HepG2 (cell line): ENCODE data around the gene DSCAML1. TPM values are rescaled to one million over a fixed set of nuclear protein-coding genes. Genes with fewer than 3 reads are reported as not detected.

Experiments
- ATAC-seq: fragments of 200-7000 bp; cut with Tn5 transposase; 3 replicates; pipeline ENCODE4 v1.9.1; 2020; ENCODE audit warnings: mild to moderate bottlenecking, moderate library complexity
- BruUV-seq: library from RNA; stranded (reverse); fragments of 400-500 nt; replicated peaks from 2 replicates; lab custom pipeline; 2021; lab: Mats Ljungman, UMichigan
- CTCF ChIA-PET: fragments of 300-600 bp; formaldehyde crosslinking; extraction: SDS; loops from one replicate; lab custom pipeline; 2021; ENCODE audit warnings: low total read pairs, inconsistent platforms, low intra/inter-chr PET ratio; lab: Yijun Ruan, JAX
- POLR2A ChIA-PET: fragments of 350-600 bp; sonication (Branson Sonifier 250); formaldehyde crosslinking; loops from one replicate; lab custom pipeline; 2020; ENCODE audit warnings: antibody characterized with exemption, inconsistent platforms; lab: Yijun Ruan, JAX
- DNase-seq: peaks from one replicate; pipeline ENCODE4 v3.0.0-alpha.2; 2015; ENCODE audit warnings: low spot score
- FAIRE-seq: peaks from 3 replicates; lab custom pipeline; 2011; peaks lifted over from hg19 to GRCh38; lab: Jason Lieb, UNC
- H2AFZ ChIP-seq: one replicate; pipeline ENCODE4 v1.6.1; 2011; ENCODE audit warnings: low read length, inconsistent platforms
- H3K27ac ChIP-seq: fragments of 300-600 bp; 3 replicates; pipeline ENCODE4 v1.8.0; 2011; ENCODE audit warnings: mixed run types, mild to moderate bottlenecking, mixed read lengths, low read length, inconsistent platforms; ENCODE audit not compliant: insufficient read depth; ENCODE audit errors: extremely low read length
- H3K27me3 ChIP-seq, 2 experiments: fragments of 200-600 bp in 1 of 2; 2 replicates in 1 of 2; 3 replicates in 1 of 2; pipeline versions ENCODE4 v1.6.0 to v1.8.0; 2011; ENCODE audit warnings: low read length in 2 of 2, mild to moderate bottlenecking in 2 of 2, moderate library complexity in 2 of 2, inconsistent platforms in 1 of 2; ENCODE audit not compliant: insufficient read depth in 2 of 2, control insufficient read depth in 1 of 2
- H3K36me3 ChIP-seq, 2 experiments: fragments of 200-600 bp in 1 of 2; replicated peaks in 1 of 2; 2 replicates in 1 of 2; 3 replicates in 1 of 2; pipeline versions ENCODE4 v1.5.1 to v1.8.0; 2011; ENCODE audit warnings: low read length in 2 of 2, inconsistent platforms in 1 of 2; ENCODE audit not compliant: insufficient read depth in 2 of 2, control insufficient read depth in 1 of 2
- H3K4me1 ChIP-seq: 2 replicates; pipeline ENCODE4 v1.5.1; 2012; ENCODE audit warnings: low read length, inconsistent platforms; ENCODE audit not compliant: insufficient read depth
- H3K4me2 ChIP-seq: 2 replicates; pipeline ENCODE4 v1.6.0; 2011; ENCODE audit warnings: low read depth, low read length, inconsistent platforms
- H3K4me3 ChIP-seq, 3 experiments: fragments of 200-600 bp in 1 of 3; sonication (generic), shearing (Covaris generic) in 1 of 3; replicated peaks in 1 of 3; 2 replicates each; pipeline ENCODE4 v1.5.1; 2011 to 2016; ENCODE audit warnings: low read length in 3 of 3, inconsistent platforms in 2 of 3, low read depth in 2 of 3, mild to moderate bottlenecking in 2 of 3, control low read depth in 1 of 3, mixed read lengths in 1 of 3; ENCODE audit not compliant: insufficient read depth in 1 of 3
- H3K79me2 ChIP-seq: one replicate; pipeline ENCODE4 v1.6.1; 2011; ENCODE audit warnings: low read length, inconsistent platforms; ENCODE audit not compliant: insufficient read depth
- H3K9ac ChIP-seq: 2 replicates; pipeline ENCODE4 v1.6.0; 2011; ENCODE audit warnings: mild to moderate bottlenecking, low read depth, low read length, inconsistent platforms; ENCODE audit not compliant: insufficient read depth
- H3K9me3 ChIP-seq: 2 replicates; pipeline ENCODE4 v1.5.1; 2012; ENCODE audit warnings: mild to moderate bottlenecking, low read length
- H4K20me1 ChIP-seq: 2 replicates; pipeline ENCODE4 v1.6.0; 2011; ENCODE audit warnings: inconsistent platforms, mild to moderate bottlenecking, low read length, moderate library complexity; ENCODE audit not compliant: insufficient read depth
- FOSL1 ChIP-seq: sonication (generic); formaldehyde crosslinking; IDR thresholded peaks from 2 replicates; pipeline ENCODE4 v1.9.0; 2021; ENCODE audit warnings: missing genetic modification reagents, borderline replicate concordance
- ZNF280D ChIP-seq: sonication (generic); formaldehyde crosslinking; IDR thresholded peaks from 2 replicates; pipeline ENCODE4 v1.5.1; 2020; ENCODE audit warnings: mild to moderate bottlenecking, missing genetic modification reagents
- ZSCAN21 ChIP-seq: sonication (generic); formaldehyde crosslinking; IDR thresholded peaks from 2 replicates; pipeline ENCODE4 v1.8.0; 2022; ENCODE audit warnings: mild to moderate bottlenecking, missing genetic modification reagents, moderate library complexity, borderline replicate concordance
- WGBS: methylation state at CpG from one replicate; pipeline ENCODE4 v1.1.6; 2017; ENCODE audit warnings: low lambda C conversion rate; 5-methylcytosine and 5-hydroxymethylcytosine counted together
- in situ Hi-C: cut with HindIII; loops from 2 replicates; pipeline ENCODE4 v1.10.0; 2017; ENCODE audit warnings: low pct_unique_long_range_greater_than_20kb; ENCODE audit not compliant: extremely low pct_ligation_motif_present
- intact Hi-C: fragments of 100-400 bp; cut with micrococcal nuclease; formaldehyde crosslinking; loops from one replicate; pipeline ENCODE4 v1.10.0; 2022; ENCODE audit not compliant: unreplicated experiment
- polyA plus RNA-seq, 8 experiments: library from polyadenylated mRNA; depleted of rRNA in 3 of 8; stranded (reverse) in 7 of 8; unstranded in 1 of 8; fragments of >200 nt; fragmentation: Illumina TruSeq in 4 of 8; extraction: Trizol in 4 of 8; gene quantifications; 2 replicates each; pipeline versions ENCODE4 v1.2.1 to v1.2.3, GENCODE V29; 2011 to 2016; ENCODE audit warnings: low read depth in 4 of 8, missing spikeins in 1 of 8, mixed read lengths in 1 of 8; ENCODE audit not compliant: insufficient read depth in 1 of 8
- total RNA-seq, 5 experiments: library from RNA; depleted of rRNA; stranded (reverse); fragments of >200 nt; fragmentation: Illumina TruSeq; extraction: Trizol; gene quantifications; 2 replicates each; pipeline ENCODE4 v1.2.3, GENCODE V29; 2016; ENCODE audit warnings: low read depth in 1 of 5
- TF ChIP-seq, protein P1 (sequence below): IDR thresholded peaks from 2 replicates; pipeline ENCODE4 v1.6.1; 2018; ENCODE audit warnings: missing genetic modification reagents, mild to moderate bottlenecking, missing compliant biosample characterization

The DSCAML1 gene
- total and polyA plus RNA-seq, 2 of the 13 experiments (the other 11 are each of a cell fraction or from before 2014, with no cell fraction given), result 0.29 to 0.40 TPM

DNA sequence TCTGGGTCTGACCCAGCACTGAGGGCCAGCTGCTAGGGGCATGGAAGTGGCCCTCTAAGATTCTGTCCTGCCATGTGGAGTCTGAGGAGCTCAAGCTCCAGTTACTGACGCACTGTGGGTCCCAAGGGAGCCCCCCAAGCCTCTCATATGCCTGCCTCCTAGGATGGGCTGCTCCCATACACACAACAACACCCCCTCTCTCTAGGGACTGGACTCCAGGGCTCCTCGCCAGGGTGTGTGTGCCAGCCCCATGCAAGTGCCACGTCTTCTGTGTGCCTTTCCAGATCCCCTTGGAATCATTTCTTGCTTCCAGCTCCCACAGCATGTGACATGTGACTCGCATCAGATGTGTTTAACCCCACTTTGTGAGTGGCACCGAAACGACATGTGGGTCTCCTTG is 234.9 kb downstream of the DSCAML1 start:
- Histone ChIP-seq H2AFZ (no peak overlapping the region), H3K27me3 (peaks cover under 1 to 4% of the 10 kb centered on the region in 2 experiments; a peak in 1 of 5 replicates), H4K20me1 (0 out of 2 replicates have a peak, but pooled peaks cover 3% of the 10 kb centered on the region), H3K9me3 (no peaks in the 10 kb centered on the region), H3K9ac (no peak overlapping the region), H3K4me3 (no peak overlapping the region), H3K4me2 (no peak overlapping the region), H3K79me2 (no peaks in the 10 kb centered on the region), H3K27ac (no peak overlapping the region), H3K4me1 (no peaks in the 10 kb centered on the region), H3K36me3 (no peaks in the 10 kb centered on the region)
- FAIRE-seq (no peak), DNase-seq (no peak), ATAC-seq (no peak)
- POLR2A ChIA-PET, result no interaction called here
- TF ChIP-seq ZSCAN21, result no peak
- TF ChIP-seq ZNF280D (CRISPR knock-in tag), result no peak
- TF ChIP-seq, protein P1, sequence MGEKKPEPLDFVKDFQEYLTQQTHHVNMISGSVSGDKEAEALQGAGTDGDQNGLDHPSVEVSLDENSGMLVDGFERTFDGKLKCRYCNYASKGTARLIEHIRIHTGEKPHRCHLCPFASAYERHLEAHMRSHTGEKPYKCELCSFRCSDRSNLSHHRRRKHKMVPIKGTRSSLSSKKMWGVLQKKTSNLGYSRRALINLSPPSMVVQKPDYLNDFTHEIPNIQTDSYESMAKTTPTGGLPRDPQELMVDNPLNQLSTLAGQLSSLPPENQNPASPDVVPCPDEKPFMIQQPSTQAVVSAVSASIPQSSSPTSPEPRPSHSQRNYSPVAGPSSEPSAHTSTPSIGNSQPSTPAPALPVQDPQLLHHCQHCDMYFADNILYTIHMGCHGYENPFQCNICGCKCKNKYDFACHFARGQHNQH, result no peak
- no peak for TF ChIP-seq FOSL1 (CRISPR knock-in tag)
- CTCF ChIA-PET, result no interaction called here
- intact Hi-C loops (no loop called here), in situ Hi-C loops (no loop called here)
- BruUV-seq, result no TSS peak
- WGBS, result 15% methylated on average over 4 of the region's 6 CpGs
